Sigmoid colon (tissue), 7 donors: ENCODE data around the gene AP5Z1. TPM values are rescaled to one million over a fixed set of nuclear protein-coding genes. Genes with fewer than 3 reads are reported as not detected.
A peak's percentile ranks its signal among the peaks of the same experiment; 100 is the strongest.
"Not testable (repeated sequence)": the region's sequence is repeated elsewhere in the genome, so short reads cannot be mapped to it uniquely, and the experiment has no call there.

ENCODE experiments used
- DNase-seq: peaks from one replicate; pipeline ENCODE4 v3.0.0-alpha.2; 2019
- H3K27ac ChIP-seq, 4 donors: fragments of 200-600 bp; sonication (generic); one replicate each; pipeline ENCODE4 v1.5.1; 2016 to 2019; ENCODE audit warnings: mild to moderate bottlenecking in 1 of 4
- H3K27me3 ChIP-seq, 3 donors: fragments of 200-600 bp; sonication (generic); one replicate each; pipeline ENCODE4 v1.5.1; 2019; ENCODE audit warnings: mild to moderate bottlenecking in 1 of 3
- H3K36me3 ChIP-seq, 4 donors: fragments of 200-600 bp; sonication (generic); one replicate each; pipeline ENCODE4 v1.5.1; 2016 to 2019
- H3K4me1 ChIP-seq, 4 donors: fragments of 200-600 bp; sonication (generic); one replicate each; pipeline ENCODE4 v1.5.1; 2017 to 2019
- H3K4me3 ChIP-seq, 4 donors: fragments of 200-600 bp; sonication (generic); one replicate each; pipeline ENCODE4 v1.5.1; 2017 to 2019; ENCODE audit warnings: mild to moderate bottlenecking in 2 of 4, moderate library complexity in 1 of 4
- H3K9me3 ChIP-seq, 4 donors: fragments of 200-600 bp in 3 of 4; sonication (generic) in 3 of 4; one replicate each; pipeline versions ENCODE4 v1.5.1 to v1.6.1; 2013 to 2019
- CTCF ChIP-seq, 4 experiments: fragments of 450-650 bp in 3 of 4; fragments of 200-600 bp in 1 of 4; IDR thresholded peaks; one replicate each; pipeline ENCODE4 v1.5.1; 2016 to 2019; ENCODE audit warnings: antibody characterized with exemption in 4 of 4, mild to moderate bottlenecking in 3 of 4, moderate library complexity in 2 of 4
- EP300 ChIP-seq, 4 donors: sonication (generic); formaldehyde crosslinking; IDR thresholded peaks; one replicate each; pipeline ENCODE4 v1.6.1; 2017; ENCODE audit warnings: antibody characterized with exemption in 4 of 4
- POLR2A ChIP-seq, 2 donors: fragments of 450-650 bp; IDR thresholded peaks; one replicate each; pipeline ENCODE4 v1.6.1; 2016; ENCODE audit warnings: antibody characterized with exemption in 2 of 2, mild to moderate bottlenecking in 2 of 2, moderate library complexity in 2 of 2
- POLR2AphosphoS5 ChIP-seq, 4 donors: sonication (generic); formaldehyde crosslinking; IDR thresholded peaks; one replicate each; pipeline ENCODE4 v1.6.1; 2017; ENCODE audit warnings: antibody characterized with exemption in 4 of 4
- WGBS, 2 donors: extraction: QIAGEN DNeasy Blood & Tissue Kit; methylation state at CpG; one replicate each; pipeline ENCODE4 v1.1.7; 2013; 5-methylcytosine and 5-hydroxymethylcytosine counted together
- intact Hi-C: fragments of 100-400 bp; cut with DNase I; formaldehyde crosslinking; loops from one replicate; pipeline ENCODE4 v1.15.1; 2023
- polyA plus RNA-seq, 3 donors: library from polyadenylated mRNA; stranded (reverse); fragments of 200-250 nt; gene quantifications; one replicate each; pipeline ENCODE4 v1.2.3, GENCODE V29; 2013
- total RNA-seq, 4 donors: library from RNA; depleted of rRNA; stranded (reverse); fragments of >200 nt; gene quantifications; one replicate each; pipeline ENCODE4 v1.1.0, GENCODE V29; 2016
- donor health status: healthy with polysubstance abuse.
- donor health status: Bipolar disorder and iron deficiency.
- donor health status: healthy.

AP5Z1 gene
- total and polyA plus RNA-seq, 7 donors = 16.8 to 66.0 (median 20.3) TPM

- H3K4me1 ChIP-seq = peaks cover 0 to 17% (median 12%) of the 10 kb centered on the region in 4 donors
- H3K9me3 ChIP-seq = no peaks in the 10 kb centered on the region
- DNase-seq = peak; percentile 70
- peak overlapping the region; percentile 57 to 73 (median 72) for H3K27ac ChIP-seq
- TF ChIP-seq EP300 (IDR thresholded peaks at IDR 0.05) (no peak), POLR2AphosphoS5 (IDR thresholded peaks at IDR 0.05) (peak in 2 of 4 donors; percentile 58 to 61), POLR2A (IDR thresholded peaks at IDR 0.05) (no peak)
- H3K27me3 ChIP-seq = no peaks in the 10 kb centered on the region
- intact Hi-C loops = no loop called here
- 19 to 23% methylated on average over 47 of the region's 47 CpGs for WGBS, 2 donors
- H3K4me3 ChIP-seq = peak overlapping the region; percentile 20 to 64 (median 56)
- H3K36me3 ChIP-seq = peaks cover 7 to 40% (median 28%) of the 10 kb centered on the region in 4 donors
These were observed 17.2 kb downstream of the AP5Z1 start for GRCh38 chr7:4792537-4793126.

DNA sequence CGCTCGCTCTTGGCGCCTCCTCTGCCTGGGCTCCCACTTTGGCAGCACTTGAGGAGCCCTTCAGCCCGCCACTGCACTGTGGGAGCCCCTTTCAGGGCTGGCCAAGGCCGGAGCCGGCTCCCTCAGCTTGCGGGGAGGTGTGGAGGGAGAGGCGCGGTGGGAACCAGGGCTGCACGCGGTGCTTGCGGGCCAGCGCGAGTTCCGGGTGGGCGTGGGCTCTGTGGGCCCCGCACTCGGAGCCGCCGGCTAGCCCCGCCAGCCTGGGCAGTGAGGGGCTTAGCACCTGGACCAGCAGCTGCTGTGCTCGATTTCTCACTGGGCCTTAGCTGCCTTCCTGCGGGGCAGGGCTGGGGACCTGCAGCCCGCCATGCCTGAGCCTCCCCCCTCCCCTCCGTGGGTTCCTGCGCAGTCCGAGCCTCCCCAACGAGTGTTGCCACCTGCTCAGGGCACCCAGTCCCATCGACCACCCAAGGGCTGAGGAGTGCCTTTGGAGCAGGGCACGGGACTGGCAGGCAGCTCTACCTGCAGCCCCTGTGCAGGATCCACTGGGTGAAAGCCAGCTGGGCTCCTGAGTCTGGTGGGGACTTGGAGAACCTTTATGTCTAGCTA lies 18.1 kb downstream of the AP5Z1 start:
- 92 to 96% methylated on average over 30 of the region's 30 CpGs for WGBS, 2 donors
- intact Hi-C loops, H3K9me3 ChIP-seq, H3K4me3 ChIP-seq, H3K27ac ChIP-seq, H3K27me3 ChIP-seq: not testable (repeated sequence)
- Histone ChIP-seq H3K36me3 (peaks cover under 1 to 32% (median 19%) of the 10 kb centered on the region in 4 donors), H3K4me1 (peaks cover 0 to 21% (median 15%) of the 10 kb centered on the region in 4 donors)
- DNase-seq = peak; percentile 64

DNA sequence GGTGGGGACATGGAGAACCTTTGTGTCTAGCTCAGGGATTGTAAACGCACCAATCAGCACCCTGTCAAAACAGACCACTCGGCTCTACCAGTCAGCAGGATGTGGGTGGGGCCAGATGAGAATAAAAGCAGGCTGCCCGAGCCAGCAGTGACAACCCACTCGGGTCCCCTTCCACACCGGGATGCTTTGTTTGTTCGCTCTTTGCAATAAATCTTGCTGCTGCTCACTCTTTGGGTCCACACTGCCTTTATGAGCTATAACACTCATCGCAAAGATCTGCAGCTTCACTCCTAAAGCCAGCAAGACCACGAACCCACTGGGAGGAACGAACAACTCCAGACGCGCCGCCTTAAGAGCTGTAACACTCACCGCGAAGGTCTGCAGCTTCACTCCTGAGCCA lies 18.7 kb downstream of the AP5Z1 start:
- DNase-seq, H3K27ac ChIP-seq, H3K27me3 ChIP-seq, H3K9me3 ChIP-seq, intact Hi-C loops, H3K4me3 ChIP-seq: not testable (repeated sequence)
- H3K4me1 ChIP-seq = peaks cover 0 to 21% (median 15%) of the 10 kb centered on the region in 4 donors
- H3K36me3 ChIP-seq = peaks cover 0 to 25% (median 16%) of the 10 kb centered on the region in 4 donors
- 80 to 82% methylated on average over 14 of the region's 14 CpGs for WGBS, 2 donors

- peak in 2 of 4 donors; percentile 8 to 24 for TF ChIP-seq POLR2AphosphoS5 (IDR thresholded peaks at IDR 0.05)
- TF ChIP-seq EP300 (IDR thresholded peaks at IDR 0.05) = no peak
- peaks cover 0 to 21% (median 15%) of the 10 kb centered on the region in 4 donors for H3K4me1 ChIP-seq
- no peak overlapping the region for H3K27ac ChIP-seq
- WGBS, 2 donors = 87 to 88% methylated on average over 24 of the region's 24 CpGs
- peaks cover 0 to 19% (median 13%) of the 10 kb centered on the region in 4 donors for H3K36me3 ChIP-seq
- no peak overlapping the region for H3K4me3 ChIP-seq
- no peaks in the 10 kb centered on the region for H3K9me3 ChIP-seq
- peak; percentile 64 for DNase-seq
- intact Hi-C loops = no loop called here
- H3K27me3 ChIP-seq = no peaks in the 10 kb centered on the region
These were observed 19.3 kb downstream of the AP5Z1 start for GRCh38 chr7:4794591-4795350.

- Histone ChIP-seq H3K4me3 (no peak overlapping the region), H3K27me3 (no peaks in the 10 kb centered on the region), H3K9me3 (no peaks in the 10 kb centered on the region), H3K36me3 (peaks cover 0 to 4% (median under 1%) of the 10 kb centered on the region in 4 donors), H3K27ac (no peak overlapping the region), H3K4me1 (peaks cover 0 to 19% (median 15%) of the 10 kb centered on the region in 4 donors)
- TF ChIP-seq EP300 (IDR thresholded peaks at IDR 0.05) (no peak), POLR2AphosphoS5 (IDR thresholded peaks at IDR 0.05) (no peak), POLR2A (IDR thresholded peaks at IDR 0.05) (no peak), CTCF (IDR thresholded peaks at IDR 0.05) (no peak)
- DNase-seq = no peak
- WGBS, 2 donors = 86 to 91% methylated on average over 9 of the region's 9 CpGs
- intact Hi-C loops = no loop called here
These were observed 21.0 kb downstream of the AP5Z1 start for GRCh38 chr7:4796453-4796852.

DNA sequence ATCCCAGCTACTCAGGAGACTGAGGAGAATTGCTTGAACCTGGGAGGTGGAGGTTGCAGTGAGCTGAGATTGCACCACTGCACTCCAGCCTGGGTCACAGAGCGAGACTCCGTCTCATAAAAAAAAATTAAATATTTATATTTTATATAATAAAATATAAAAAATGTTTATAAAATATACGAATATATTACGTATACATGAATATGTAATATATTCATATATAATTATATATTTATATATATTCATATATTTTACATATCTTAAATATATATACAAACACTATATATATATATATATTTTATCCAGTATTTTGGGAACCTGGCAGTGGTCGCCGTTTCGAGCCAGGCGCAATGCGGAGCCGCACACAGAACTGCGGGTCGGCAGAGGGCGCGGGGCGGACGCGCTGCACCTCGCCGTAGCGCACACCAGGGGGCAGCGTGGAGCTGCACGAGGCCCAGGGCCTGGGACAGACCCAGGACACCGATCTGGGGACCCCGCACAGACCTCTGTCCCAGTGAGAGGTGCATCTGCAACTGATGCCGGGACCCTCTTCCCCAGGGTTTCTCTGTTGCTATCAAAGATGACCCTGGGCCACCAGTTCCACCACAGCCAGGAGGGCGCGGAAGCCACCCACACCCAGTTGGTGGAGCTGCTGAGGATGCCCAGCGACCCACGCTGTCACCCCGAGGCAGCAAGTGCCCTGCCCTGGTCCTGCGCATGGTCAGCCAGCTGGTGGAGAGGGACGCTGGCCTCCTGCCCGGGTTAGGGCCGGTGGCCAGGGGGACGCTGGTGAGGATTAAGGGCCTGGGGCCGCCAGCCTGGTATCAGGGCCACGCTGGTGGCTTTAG lies 22.7 kb downstream of the AP5Z1 start:
- intact Hi-C loops = loop anchor here (2.0 kb wide), 2 partner anchors 85 to 287 kb away; partner anchors contain the start of gene RADIL
- Histone ChIP-seq H3K4me3 (no peak overlapping the region), H3K27ac (no peak overlapping the region), H3K36me3 (no peaks in the 10 kb centered on the region), H3K4me1 (peaks cover 0 to 6% (median 4%) of the 10 kb centered on the region in 4 donors), H3K27me3 (no peaks in the 10 kb centered on the region), H3K9me3 (no peaks in the 10 kb centered on the region)
- WGBS, 2 donors = 29 to 35% methylated on average over 37 of the region's 37 CpGs
- no peak for DNase-seq
- TF ChIP-seq POLR2A (IDR thresholded peaks at IDR 0.05) (no peak), POLR2AphosphoS5 (IDR thresholded peaks at IDR 0.05) (no peak), CTCF (IDR thresholded peaks at IDR 0.05) (peak; percentile 50 to 88 (median 62))
